ENCODE measurements around the gene CFH.
"Not testable (repeated sequence)": the region's sequence is repeated elsewhere in the genome, so short reads cannot be mapped to it uniquely, and the experiment has no call there.

The CFH gene

DNA sequence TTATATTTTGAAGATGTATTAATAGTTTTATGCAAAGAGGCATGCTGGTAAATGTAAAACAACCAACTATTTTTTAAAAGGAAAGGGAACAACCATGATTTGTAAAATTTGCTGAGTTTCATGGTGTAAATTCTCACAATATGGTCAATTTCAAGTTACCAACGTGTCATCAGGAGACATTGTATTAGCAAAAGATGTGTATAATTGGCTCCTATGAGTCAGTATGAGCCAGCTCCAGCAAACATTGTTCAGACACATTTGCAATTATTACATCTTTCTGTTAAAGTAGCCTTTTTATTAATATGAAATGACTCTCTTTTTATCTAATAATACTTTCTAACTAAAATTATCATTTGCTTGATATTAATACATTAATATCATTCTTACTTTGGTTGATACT, 15.3 kb downstream of the CFH start:
- no peak for DNase-seq (ENCODE audit: low read depth in 3 of 3, low spot score in 1 of 3)

DNA sequence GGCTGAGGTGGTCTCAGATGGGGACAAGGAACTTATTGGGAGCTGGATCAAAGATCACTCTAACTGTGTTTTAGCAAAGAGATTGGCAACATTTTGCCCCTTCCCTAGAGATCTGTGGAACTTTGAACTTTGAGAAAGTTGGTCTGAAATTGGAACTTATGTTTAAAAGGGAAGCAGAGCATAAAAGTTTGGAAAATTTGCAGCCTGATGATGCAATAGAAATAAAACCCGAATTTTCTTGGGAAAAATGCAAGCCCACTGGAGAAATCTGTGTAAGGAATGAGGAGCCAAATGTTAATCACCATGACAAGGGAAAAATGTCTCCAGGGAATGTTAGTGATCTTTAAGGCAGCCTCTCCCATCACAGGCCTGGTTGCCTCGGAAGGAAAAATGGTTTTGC, 17.2 kb downstream of the CFH start:
- no peak for DNase-seq (ENCODE audit: low read depth in 3 of 3, low spot score in 1 of 3)

- DNase-seq (ENCODE audit: low read depth in 3 of 3, low spot score in 1 of 3): no peak
Observed at GRCh38 chr1:196669693-196670092, 17.9 kb downstream of the CFH start.

- no peak for DNase-seq (ENCODE audit: low read depth in 3 of 3, low spot score in 1 of 3)
Observed at GRCh38 chr1:196674908-196675307, 23.1 kb downstream of the CFH start.

DNA sequence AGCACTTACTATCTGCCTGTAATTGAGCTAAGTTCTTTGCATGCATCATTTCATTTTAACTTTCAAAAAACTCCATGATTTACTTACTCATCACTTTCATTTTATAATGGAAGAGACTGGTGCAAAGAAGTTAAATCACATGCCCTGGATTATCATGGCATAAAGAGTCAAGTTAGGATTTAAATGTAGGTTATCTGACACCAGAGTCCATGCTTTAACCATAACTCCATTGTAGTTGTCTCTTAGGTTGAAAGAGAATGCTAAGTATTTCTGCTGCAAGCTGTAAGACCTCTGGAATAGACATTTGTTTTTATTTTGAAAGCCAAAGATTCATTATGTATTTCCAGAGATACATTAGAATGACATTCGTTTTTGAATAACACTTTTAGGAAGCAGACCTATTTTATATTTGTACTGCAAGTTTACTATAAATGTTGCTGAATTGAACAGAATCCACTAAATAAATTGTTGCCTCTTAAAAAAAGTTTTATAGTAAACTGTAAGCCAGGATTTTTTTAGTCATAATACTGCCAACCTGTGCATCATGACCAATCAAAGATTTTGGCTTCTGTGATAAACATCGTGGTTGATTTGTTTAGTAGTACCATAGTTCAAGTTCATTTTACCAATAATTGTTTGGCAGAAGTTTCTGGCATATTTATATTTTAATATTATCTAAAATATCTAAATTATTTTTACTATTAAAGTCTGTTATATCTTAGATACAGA, 26.1 kb downstream of the CFH start:
- no peak for DNase-seq (ENCODE audit: low read depth in 3 of 3, low spot score in 1 of 3)

DNA sequence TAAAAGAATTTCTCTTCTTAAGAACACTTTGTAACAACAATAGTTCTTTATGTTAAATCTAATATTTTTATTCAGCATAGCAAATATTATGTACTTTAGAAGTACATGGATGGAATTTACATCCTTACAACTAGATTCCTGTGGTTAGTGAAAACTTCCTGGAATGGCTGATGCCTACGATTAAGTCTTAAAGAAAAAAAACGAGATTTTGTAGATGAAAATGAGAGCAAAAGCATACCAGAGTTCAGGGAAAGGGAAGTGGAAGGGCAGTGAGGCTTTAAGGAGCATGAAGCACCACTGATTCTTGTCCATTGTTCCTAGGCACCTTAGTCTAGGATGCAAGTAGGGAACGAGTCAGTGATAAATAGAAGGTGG, 26.7 kb downstream of the CFH start:
- DNase-seq (ENCODE audit: low read depth in 3 of 3, low spot score in 1 of 3): no peak

- DNase-seq (ENCODE audit: low read depth in 3 of 3, low spot score in 1 of 3): no peak
Observed at GRCh38 chr1:196680107-196680506, 28.3 kb downstream of the CFH start.

DNA sequence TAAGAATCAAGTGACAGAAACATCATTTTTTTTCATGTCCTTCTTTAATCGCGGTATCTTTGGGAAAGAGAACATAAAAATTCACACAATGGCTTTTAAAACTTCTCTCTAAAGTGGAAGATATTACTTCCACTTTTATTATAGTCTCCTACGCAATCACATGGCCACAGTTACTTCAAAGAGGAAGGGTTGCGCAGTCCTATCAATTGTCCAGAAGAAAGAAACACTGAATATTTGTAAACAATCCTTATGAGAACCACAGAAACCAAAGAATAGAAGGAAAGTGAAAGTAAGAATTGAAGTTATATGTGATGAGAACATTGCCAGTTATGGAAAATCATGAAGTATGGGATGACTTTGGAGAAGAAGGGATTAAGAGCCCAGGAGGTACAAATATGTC, 32.6 kb downstream of the CFH start:
- no peak for DNase-seq (ENCODE audit: low read depth in 3 of 3, low spot score in 1 of 3)

- no peak for DNase-seq (ENCODE audit: low read depth in 3 of 3, low spot score in 1 of 3)
Observed at GRCh38 chr1:196685506-196685905, 33.7 kb downstream of the CFH start.

GRCh38 chr1:196689001-196689400, 37.2 kb downstream of the CFH start:
- DNase-seq (ENCODE audit: low read depth in 3 of 3, low spot score in 1 of 3): no peak

DNA sequence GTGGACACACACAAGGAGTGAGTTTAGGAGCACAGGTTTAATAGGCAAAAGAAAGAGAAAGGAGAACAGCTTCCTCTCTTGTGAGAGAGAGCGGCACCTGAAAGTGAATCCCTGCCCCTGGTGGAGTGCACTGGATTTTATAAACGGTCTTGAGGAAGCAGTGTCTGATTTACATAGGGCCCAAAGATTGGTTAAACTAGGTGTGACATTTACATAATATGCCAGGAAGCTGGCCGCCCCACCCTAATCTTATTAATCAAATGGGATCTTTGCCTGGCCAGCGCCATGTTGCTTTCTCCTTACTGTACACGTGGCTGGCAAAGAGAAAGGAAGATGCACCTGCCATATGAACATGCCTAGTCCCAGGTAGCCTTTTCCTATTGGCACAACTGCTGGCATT, 38.7 kb downstream of the CFH start:
- no peak for DNase-seq (ENCODE audit: low read depth in 3 of 3, low spot score in 1 of 3)

- DNase-seq (ENCODE audit: low read depth in 3 of 3, low spot score in 1 of 3): no peak
Observed at GRCh38 chr1:196698993-196699392, 47.1 kb downstream of the CFH start.

DNA sequence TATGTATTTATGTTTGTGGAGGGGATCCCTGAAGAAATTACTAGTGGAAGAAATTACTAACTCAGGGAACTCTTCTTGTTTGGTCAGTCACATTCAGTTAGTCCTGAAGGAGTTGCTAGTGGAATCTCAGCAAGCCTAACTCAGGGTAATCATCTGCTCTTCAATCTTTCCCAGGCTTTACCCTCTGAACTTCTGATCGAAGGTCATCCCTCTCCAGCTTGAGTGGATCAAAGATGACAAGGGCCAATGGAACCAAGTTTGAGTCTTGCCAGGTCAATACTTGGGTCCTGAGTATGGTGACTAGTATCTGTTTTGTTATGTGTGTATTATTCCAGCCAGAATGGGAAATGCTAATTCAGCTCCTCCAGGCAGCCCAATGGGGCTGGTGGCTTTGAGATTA, 49.3 kb downstream of the CFH start:
- no peak for DNase-seq (ENCODE audit: low read depth in 3 of 3, low spot score in 1 of 3)

GRCh38 chr1:196709892-196710291, 58.0 kb downstream of the CFH start:
- DNase-seq (ENCODE audit: low read depth in 3 of 3, low spot score in 1 of 3): not testable (repeated sequence)

- no peak for DNase-seq (ENCODE audit: low read depth in 3 of 3, low spot score in 1 of 3)
Observed at GRCh38 chr1:196717868-196718267, 66.0 kb downstream of the CFH start.

GRCh38 chr1:196723325-196724185, 71.7 kb downstream of the CFH start:
- DNase-seq (ENCODE audit: low read depth in 3 of 3, low spot score in 1 of 3): no peak

- DNase-seq (ENCODE audit: low read depth in 3 of 3, low spot score in 1 of 3): no peak
Observed at GRCh38 chr1:196732526-196732925, 80.7 kb downstream of the CFH start.

DNA sequence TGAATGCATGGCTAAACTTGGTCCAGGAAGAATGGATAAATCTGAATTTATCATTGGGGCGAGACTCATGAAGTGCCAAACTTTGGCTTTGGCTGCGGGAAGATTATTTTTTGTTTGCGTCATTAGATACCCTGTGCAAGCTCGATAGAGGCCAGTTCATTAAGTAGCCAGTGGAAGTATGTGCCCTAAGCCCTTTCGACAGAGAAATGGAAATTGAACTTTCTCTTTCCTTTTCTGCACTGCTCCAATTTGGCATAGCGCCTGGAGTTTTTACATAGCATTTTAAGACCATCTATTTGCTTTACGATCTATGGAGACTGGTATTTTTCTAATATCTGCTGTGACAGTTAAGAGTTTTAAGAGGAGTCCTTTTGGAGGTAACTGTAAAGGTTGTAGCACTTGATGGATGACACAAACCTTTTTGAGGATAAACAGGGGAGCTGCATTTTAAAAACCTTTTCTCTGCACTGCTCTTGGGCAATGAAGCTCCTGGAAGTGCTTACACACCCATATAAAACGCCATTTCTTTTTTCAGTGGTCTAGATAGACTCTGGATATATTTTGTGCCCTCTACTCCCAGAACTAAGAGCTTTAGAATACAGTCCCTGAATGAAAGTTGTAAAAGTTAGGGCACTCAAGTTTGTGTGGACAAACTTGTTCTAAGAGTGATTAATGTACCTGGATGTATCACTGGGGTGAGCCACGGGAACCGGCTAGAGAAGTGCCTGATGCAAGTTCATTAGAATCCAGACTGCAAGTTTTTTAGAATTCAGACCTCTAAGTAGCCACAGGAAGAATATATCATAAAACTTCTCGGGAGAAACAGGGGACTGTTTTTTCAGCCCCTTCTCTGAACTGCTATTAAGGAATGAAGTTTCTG, 81.5 kb downstream of the CFH start:
- no peak for DNase-seq (ENCODE audit: low read depth in 3 of 3, low spot score in 1 of 3)

DNA sequence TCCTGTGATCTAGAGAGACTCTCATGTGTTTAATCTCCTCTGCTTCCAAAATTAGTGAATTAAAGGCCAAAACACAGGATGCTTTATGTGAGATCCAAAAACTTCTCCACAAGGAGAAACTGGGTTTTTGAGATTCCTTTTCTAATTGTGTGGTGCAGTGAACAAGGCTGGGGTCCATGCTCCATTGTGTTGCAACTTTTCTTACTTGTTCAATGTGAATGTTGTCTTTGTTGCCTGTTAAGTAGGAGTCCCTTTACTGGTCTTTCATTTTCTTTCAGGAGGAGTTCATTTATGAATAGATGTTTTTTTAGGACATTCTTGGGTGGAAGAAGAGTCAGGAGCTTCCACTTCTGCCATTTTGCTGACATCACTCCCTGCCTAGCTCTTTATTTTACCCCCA, 82.2 kb downstream of the CFH start:
- DNase-seq (ENCODE audit: low read depth in 3 of 3, low spot score in 1 of 3): no peak

DNA sequence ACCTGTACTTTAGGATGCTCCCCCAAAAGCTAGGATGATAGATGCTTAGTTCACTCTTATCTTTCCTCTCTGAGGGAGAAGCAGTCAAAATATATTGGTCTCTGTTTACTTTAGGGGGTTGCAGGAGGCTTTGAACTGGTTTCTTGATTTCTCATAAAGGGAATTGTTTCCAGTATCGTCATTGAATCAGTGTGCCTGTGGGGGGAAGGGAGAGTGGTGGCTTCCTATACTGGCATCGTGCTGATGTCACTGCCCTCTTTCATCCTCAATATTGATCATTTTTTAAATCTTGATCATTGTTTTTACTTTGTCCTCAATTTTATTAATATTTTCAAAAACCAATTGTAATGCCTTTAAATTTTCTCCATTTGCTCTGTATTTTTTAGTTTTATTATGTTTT, 82.6 kb downstream of the CFH start:
- no peak for DNase-seq (ENCODE audit: low read depth in 3 of 3, low spot score in 1 of 3)

DNA sequence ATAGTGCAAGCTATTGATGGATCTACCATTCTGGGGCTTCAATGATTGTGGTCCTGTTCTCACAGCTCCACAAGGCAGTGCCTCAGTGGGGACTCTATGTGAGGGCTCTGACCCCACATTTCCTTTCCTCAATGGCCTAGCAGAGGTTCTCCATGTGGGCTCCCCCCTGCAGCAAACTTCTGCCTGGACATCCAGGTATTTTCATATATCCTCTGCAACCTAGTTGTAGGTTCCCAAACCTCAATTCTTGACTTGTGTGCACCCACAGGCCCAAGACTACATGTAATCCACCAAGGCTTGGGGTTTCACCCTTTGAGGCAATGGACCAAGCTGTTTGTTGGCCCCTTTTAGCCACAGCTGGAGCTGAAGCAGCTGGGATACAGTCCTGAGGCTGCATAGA, 86.9 kb downstream of the CFH start:
- DNase-seq (ENCODE audit: low read depth in 3 of 3, low spot score in 1 of 3): no peak

- not testable (repeated sequence) for DNase-seq (ENCODE audit: low read depth in 3 of 3, low spot score in 1 of 3)
Observed at GRCh38 chr1:196743244-196743643, 91.4 kb downstream of the CFH start.
